GM23338 (cell line): ENCODE results near the gene ARF6. TPM values are rescaled to one million over a fixed set of nuclear protein-coding genes. Genes with fewer than 3 reads are reported as not detected.

ENCODE experiments used
- ETS1 ChIP-seq: IDR thresholded peaks from 2 replicates; pipeline ENCODE4 v1.6.1; 2016; ENCODE audit warnings: antibody characterized with exemption
- EZH2 ChIP-seq: fragments of 200-600 bp; sonication (generic); IDR thresholded peaks from one replicate; pipeline ENCODE4 v1.8.0; 2017; ENCODE audit warnings: antibody characterized with exemption, mild to moderate bottlenecking, low read depth; ENCODE audit not compliant: unreplicated experiment
- EZH2phosphoT487 ChIP-seq: fragments of 200-600 bp; sonication (generic); IDR thresholded peaks from one replicate; pipeline ENCODE4 v1.8.1; 2018; ENCODE audit warnings: antibody characterized with exemption; ENCODE audit not compliant: unreplicated experiment
- NANOG ChIP-seq: IDR thresholded peaks from 2 replicates; pipeline ENCODE4 v1.6.1; 2016; ENCODE audit warnings: antibody characterized with exemption, borderline replicate concordance
- POLR2AphosphoS5 ChIP-seq: IDR thresholded peaks from 2 replicates; pipeline ENCODE4 v1.6.1; 2016; ENCODE audit warnings: antibody characterized with exemption, low read depth
- REST ChIP-seq: IDR thresholded peaks from one replicate; pipeline ENCODE4 v1.6.1; 2018; ENCODE audit warnings: antibody characterized with exemption; ENCODE audit not compliant: unreplicated experiment
- ZNF114 ChIP-seq: fragments of 250-450 bp; sonication (Bioruptor Pico); IDR thresholded peaks from 2 replicates; pipeline ENCODE4 v1.5.0; 2020; ENCODE audit warnings: mild to moderate bottlenecking, moderate library complexity
- ZNF331 ChIP-seq: fragments of 250-450 bp; sonication (Bioruptor Pico); IDR thresholded peaks from 2 replicates; pipeline ENCODE4 v1.5.0; 2020; ENCODE audit warnings: low read depth, mild to moderate bottlenecking, moderate library complexity
- polyA plus RNA-seq: library from polyadenylated mRNA; unstranded; fragments of >200 nt; fragmentation: Nextera tagmentation; extraction: Ambion mirVana; gene quantifications from 2 replicates; pipeline ENCODE4 v1.2.1, GENCODE V29; 2016
- total RNA-seq: library from RNA; depleted of rRNA; stranded (reverse); fragments of >200 nt; shearing (Covaris generic); gene quantifications from 2 replicates; pipeline ENCODE4 v1.2.3, GENCODE V29; 2014
- TF ChIP-seq, protein P1 (sequence below): fragments of 250-450 bp; sonication (Bioruptor Pico); IDR thresholded peaks from 2 replicates; pipeline ENCODE4 v1.5.0; 2020; ENCODE audit warnings: mild to moderate bottlenecking, moderate library complexity

ARF6 gene
- total and polyA plus RNA-seq, 2 experiments from 2014 or later = 47.8 to 73.1 TPM

- TF ChIP-seq, protein P1, sequence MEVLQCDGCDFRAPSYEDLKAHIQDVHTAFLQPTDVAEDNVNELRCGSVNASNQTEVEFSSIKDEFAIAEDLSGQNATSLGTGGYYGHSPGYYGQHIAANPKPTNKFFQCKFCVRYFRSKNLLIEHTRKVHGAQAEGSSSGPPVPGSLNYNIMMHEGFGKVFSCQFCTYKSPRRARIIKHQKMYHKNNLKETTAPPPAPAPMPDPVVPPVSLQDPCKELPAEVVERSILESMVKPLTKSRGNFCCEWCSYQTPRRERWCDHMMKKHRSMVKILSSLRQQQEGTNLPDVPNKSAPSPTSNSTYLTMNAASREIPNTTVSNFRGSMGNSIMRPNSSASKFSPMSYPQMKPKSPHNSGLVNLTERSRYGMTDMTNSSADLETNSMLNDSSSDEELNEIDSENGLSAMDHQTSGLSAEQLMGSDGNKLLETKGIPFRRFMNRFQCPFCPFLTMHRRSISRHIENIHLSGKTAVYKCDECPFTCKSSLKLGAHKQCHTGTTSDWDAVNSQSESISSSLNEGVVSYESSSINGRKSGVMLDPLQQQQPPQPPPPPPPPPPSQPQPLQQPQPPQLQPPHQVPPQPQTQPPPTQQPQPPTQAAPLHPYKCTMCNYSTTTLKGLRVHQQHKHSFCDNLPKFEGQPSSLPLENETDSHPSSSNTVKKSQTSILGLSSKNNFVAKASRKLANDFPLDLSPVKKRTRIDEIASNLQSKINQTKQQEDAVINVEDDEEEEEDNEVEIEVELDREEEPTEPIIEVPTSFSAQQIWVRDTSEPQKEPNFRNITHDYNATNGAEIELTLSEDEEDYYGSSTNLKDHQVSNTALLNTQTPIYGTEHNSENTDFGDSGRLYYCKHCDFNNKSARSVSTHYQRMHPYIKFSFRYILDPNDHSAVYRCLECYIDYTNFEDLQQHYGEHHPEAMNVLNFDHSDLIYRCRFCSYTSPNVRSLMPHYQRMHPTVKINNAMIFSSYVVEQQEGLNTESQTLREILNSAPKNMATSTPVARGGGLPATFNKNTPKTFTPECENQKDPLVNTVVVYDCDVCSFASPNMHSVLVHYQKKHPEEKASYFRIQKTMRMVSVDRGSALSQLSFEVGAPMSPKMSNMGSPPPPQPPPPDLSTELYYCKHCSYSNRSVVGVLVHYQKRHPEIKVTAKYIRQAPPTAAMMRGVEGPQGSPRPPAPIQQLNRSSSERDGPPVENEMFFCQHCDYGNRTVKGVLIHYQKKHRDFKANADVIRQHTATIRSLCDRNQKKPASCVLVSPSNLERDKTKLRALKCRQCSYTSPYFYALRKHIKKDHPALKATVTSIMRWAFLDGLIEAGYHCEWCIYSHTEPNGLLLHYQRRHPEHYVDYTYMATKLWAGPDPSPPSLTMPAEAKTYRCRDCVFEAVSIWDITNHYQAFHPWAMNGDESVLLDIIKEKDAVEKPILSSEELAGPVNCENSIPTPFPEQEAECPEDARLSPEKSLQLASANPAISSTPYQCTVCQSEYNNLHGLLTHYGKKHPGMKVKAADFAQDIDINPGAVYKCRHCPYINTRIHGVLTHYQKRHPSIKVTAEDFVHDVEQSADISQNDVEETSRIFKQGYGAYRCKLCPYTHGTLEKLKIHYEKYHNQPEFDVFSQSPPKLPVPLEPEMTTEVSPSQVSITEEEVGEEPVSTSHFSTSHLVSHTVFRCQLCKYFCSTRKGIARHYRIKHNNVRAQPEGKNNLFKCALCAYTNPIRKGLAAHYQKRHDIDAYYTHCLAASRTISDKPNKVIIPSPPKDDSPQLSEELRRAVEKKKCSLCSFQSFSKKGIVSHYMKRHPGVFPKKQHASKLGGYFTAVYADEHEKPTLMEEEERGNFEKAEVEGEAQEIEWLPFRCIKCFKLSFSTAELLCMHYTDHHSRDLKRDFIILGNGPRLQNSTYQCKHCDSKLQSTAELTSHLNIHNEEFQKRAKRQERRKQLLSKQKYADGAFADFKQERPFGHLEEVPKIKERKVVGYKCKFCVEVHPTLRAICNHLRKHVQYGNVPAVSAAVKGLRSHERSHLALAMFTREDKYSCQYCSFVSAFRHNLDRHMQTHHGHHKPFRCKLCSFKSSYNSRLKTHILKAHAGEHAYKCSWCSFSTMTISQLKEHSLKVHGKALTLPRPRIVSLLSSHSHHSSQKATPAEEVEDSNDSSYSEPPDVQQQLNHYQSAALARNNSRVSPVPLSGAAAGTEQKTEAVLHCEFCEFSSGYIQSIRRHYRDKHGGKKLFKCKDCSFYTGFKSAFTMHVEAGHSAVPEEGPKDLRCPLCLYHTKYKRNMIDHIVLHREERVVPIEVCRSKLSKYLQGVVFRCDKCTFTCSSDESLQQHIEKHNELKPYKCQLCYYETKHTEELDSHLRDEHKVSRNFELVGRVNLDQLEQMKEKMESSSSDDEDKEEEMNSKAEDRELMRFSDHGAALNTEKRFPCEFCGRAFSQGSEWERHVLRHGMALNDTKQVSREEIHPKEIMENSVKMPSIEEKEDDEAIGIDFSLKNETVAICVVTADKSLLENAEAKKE = no peak
- TF ChIP-seq NANOG = no peak
- TF ChIP-seq ETS1 = no peak
- TF ChIP-seq ZNF114 (CRISPR knock-in tag) = no peak
- no peak for TF ChIP-seq REST
- no peak for TF ChIP-seq EZH2phosphoT487
- no peak for TF ChIP-seq POLR2AphosphoS5
- TF ChIP-seq EZH2 = no peak
- TF ChIP-seq ZNF331 (CRISPR knock-in tag) = no peak
These were observed 9.8 kb upstream of the ARF6 start (continued) for GRCh38 chr14:49882826-49883694.
